ENCODE results near the gene CATSPERE. TPM values are rescaled to one million over a fixed set of nuclear protein-coding genes. Genes with fewer than 3 reads are reported as not detected.
A peak's percentile ranks its signal among the peaks of the same experiment; 100 is the strongest.

The CATSPERE gene
- total and polyA plus RNA-seq, 9 of the 15 experiments (the other 6 are each of a cell fraction or from before 2014, with no cell fraction given): 0.06 to 0.16 (median 0.09) TPM; not detected in 3

DNA sequence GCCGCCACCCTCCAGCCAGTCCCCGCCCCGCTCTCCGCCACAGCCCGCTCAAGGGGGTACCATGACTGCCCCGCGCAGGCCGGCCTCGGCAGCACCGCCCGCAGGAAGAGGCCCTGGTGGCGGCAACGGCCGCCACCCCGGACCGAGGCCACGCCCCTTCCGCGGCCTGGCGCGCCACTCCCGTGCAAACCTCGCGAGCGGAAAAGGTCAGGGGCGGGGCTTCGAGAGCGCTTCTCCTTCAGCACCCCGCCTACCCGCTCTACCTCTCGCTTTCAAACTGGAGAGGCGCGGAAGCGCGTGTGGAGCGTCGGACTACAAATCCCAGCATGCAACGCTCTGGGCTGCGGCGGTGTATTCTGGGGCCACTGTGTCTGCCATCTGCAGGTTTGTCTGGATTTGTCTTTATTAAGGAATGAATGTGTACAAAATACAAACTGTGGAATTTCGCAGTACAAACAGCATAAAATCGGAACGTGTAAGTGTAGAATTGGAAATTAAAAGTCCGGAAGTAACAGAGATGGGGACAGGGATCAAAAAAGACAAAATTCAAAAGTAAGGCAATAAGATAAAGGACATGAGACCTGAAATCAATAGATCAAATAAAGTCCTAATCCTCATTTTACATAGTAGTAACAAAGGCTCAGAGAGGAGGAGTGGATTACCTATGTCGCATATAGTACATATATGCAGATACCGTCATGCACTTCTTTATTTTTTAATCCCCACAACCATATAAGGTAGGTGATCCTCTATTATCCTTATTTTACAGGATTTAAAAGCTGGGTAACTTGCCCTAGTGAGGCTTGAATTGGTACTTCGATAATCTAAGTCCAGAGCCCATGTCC, 8.9 kb upstream of the CATSPERE start (continued):
- TF ChIP-seq E2F8 (IDR thresholded peaks at IDR 0.05; ENCODE audit: low read depth, partially characterized antibody) (peak; percentile 66), KLF1 (tag; IDR thresholded peaks at IDR 0.05) (no peak), POLR2B (IDR thresholded peaks at IDR 0.05; ENCODE audit: low read depth, partially characterized antibody) (no peak), MCM2 (IDR thresholded peaks at IDR 0.05; ENCODE audit: low read depth) (no peak), NFYB (IDR thresholded peaks at IDR 0.05; ENCODE audit: extremely low read depth, insufficient read length) (no peak), TAF1 (IDR thresholded peaks at IDR 0.05; ENCODE audit: control insufficient read depth, extremely low read depth, insufficient read depth, low read length, severe bottlenecking) (peak; percentile 21), ZBTB17 (CRISPR knock-in tag; IDR thresholded peaks at IDR 0.05) (peak; percentile 72), CHCHD3 (CRISPR knock-in tag; IDR thresholded peaks at IDR 0.05) (0 out of 2 replicates have a peak, but pooled peaks have one; percentile 50), PPARD (CRISPR knock-in tag; IDR thresholded peaks at IDR 0.05) (no peak), RFX5 (IDR thresholded peaks at IDR 0.05; ENCODE audit: low read depth, low read length) (no peak), ELK3 (CRISPR knock-in tag; IDR thresholded peaks at IDR 0.05) (no peak), DNMT1 (IDR thresholded peaks at IDR 0.05) (no peak), YY1 (IDR thresholded peaks at IDR 0.05; ENCODE audit: borderline replicate concordance in 1 of 3, control insufficient read depth in 1 of 3, extremely low read depth in 1 of 3, insufficient read depth in 3 of 3, insufficient read length in 1 of 3, insufficient replicate concordance in 2 of 3, low read depth in 1 of 3, low read length in 2 of 3) (peak in 2 of 3 experiments; percentile 77 to 82), EHMT2 (IDR thresholded peaks at IDR 0.05) (no peak), PHB (CRISPR knock-in tag; IDR thresholded peaks at IDR 0.05) (no peak)
- TF ChIP-seq, protein P1, sequence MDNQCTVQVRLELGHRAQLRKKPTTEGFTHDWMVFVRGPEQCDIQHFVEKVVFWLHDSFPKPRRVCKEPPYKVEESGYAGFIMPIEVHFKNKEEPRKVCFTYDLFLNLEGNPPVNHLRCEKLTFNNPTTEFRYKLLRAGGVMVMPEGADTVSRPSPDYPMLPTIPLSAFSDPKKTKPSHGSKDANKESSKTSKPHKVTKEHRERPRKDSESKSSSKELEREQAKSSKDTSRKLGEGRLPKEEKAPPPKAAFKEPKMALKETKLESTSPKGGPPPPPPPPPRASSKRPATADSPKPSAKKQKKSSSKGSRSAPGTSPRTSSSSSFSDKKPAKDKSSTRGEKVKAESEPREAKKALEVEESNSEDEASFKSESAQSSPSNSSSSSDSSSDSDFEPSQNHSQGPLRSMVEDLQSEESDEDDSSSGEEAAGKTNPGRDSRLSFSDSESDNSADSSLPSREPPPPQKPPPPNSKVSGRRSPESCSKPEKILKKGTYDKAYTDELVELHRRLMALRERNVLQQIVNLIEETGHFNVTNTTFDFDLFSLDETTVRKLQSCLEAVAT (IDR thresholded peaks at IDR 0.05): no peak
- TF ChIP-seq, protein P2, sequence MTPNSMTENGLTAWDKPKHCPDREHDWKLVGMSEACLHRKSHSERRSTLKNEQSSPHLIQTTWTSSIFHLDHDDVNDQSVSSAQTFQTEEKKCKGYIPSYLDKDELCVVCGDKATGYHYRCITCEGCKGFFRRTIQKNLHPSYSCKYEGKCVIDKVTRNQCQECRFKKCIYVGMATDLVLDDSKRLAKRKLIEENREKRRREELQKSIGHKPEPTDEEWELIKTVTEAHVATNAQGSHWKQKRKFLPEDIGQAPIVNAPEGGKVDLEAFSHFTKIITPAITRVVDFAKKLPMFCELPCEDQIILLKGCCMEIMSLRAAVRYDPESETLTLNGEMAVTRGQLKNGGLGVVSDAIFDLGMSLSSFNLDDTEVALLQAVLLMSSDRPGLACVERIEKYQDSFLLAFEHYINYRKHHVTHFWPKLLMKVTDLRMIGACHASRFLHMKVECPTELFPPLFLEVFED (CRISPR knock-in tag; conservative IDR thresholded peaks at IDR 0.05): no peak
- TF ChIP-seq, protein P3, sequence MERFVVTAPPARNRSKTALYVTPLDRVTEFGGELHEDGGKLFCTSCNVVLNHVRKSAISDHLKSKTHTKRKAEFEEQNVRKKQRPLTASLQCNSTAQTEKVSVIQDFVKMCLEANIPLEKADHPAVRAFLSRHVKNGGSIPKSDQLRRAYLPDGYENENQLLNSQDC (CRISPR knock-in tag; IDR thresholded peaks at IDR 0.05): no peak
